Fibroblast of skin of left biceps (primary cell): ENCODE measurements around the gene ANKRD44.

ENCODE experiments used
- DNase-seq, 2 experiments: peaks; one replicate each; pipeline ENCODE4 v3.0.0-alpha.2; 2013; ENCODE audit warnings: low read depth in 2 of 2

ANKRD44 gene

DNA sequence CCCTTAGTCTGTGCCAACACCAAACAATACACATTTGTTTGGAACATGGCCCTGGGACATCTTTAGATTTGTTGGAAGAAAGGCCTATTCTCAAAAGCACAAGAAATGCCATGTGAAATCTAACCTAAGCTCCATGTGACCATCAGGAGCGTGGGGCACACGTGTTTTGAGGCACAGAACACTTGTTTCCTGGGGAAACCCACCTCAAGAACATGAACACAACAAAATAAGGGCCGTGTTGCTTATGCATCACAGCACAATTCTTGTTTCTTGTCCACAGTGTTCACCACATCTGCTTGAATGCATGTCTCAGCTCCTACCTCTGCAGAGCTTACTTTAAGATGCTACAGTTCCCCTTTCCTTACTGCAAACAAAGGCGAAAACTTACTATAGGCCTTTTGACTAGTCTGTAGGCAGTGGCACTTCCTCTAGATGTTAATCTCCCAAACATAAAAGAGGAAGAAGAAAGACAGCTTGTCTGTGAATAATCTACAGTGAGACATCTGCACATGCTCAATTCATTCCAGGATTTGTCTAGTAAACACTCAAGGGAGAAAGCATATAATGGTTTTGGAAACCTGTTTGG is 165.0 kb downstream of the ANKRD44 start:
- DNase-seq, result no peak

- no peak for DNase-seq
These were observed 166.4 kb downstream of the ANKRD44 start for GRCh38 chr2:197144183-197144582.

DNA sequence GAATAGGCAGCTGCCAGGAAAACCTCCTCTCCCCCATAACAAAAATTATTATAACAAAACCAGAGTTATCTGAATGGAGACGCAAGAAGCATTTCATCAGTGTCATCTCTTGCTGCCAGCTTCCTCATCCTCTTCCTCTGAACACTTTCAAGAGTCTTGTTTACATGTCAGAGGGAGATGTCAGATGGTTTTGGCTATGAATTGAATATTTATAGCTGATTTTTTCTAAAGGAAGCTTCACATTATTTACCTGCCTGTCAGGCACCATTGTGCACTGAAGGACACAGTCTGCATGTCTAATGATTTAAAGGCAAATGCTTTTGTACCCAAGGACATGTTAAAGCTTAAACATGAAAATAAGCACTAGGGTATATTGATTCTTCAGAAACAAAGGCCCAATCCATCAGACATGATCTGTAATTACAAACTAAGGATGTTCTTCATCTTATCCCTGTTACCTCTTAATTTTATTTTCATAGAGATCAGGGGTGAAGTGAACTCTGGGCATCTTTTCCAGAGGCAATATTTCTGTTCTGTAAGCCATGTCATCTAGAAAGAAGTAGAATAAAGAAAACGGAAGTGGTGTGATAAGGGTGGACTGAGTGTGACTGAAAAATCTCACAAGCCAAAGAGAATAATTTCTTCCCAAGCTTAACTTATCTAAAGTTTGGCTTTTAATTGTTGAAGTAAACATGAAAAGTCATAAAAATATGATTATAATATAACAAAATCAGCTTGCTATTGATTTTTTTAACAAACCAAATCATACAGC is 168.7 kb downstream of the ANKRD44 start:
- DNase-seq, result no peak

GRCh38 chr2:197140045-197140444 is 170.5 kb downstream of the ANKRD44 start:
- no peak for DNase-seq

DNA sequence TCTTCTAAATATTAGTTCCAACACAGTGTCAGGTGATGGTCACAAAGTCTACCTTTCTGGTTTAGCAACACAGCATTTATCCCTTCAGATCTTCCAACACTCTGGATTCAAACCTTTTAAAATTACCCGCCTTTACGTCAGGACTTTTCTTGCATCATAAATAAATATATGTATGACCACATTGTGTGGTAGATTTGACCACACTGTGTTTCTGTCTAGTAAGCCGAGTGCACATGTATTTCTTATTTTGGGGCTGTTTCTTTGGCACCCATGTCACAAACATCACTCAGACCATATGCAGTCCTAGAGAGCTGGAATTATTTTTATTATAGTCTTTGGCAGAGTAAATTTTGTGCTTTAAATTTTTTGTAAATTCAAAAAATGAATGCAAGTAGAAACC is 172.1 kb downstream of the ANKRD44 start:
- no peak for DNase-seq

DNA sequence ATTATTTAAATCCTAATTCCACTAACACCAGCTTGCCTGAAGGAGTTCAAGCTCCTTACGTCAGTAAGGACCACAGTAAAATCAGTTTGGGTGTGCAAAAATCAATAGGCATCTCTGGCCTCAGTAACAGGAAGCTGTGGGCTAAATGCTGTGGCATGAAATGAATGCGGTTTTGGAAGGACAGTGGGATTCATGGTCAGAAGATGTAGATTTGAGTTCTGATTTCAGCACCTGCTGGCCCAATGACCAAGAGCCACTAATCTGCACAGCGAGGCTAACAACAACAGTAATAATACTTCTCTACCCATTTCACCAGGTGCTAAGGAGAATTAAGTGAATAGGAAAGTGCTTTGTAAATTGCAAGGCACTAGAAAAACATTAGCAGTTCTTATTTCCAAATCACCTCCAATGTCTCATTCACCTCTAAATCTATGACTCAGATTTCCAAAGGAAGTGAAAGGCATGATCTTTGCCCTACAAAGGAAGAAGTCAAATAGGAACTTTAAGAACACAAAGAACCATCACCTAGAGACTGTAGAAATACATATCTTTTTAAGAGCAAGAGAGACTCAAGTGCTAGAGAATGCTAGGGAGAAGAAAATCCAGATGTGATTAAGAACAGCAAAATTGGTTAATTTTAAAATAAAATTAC is 172.6 kb downstream of the ANKRD44 start:
- DNase-seq, result no peak

DNA sequence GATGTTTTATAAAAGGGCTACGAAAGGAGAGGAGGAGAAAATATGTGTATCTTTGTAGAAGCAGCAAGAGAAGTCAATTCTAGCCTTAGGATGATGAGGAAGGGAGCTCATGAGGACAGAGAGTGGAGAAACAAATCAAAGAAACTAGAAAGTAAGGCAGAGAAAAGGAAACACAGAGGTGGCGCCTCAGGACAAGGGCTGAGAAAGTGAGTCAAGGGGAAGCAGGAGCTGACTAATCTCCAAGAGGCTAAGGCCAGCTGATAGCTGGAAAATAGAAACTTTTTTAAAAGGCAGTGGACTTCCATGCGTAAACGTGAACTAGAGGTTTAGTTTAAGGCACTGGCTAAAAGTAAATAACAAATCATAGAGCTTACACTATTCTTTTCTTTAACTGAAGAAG is 173.3 kb downstream of the ANKRD44 start:
- no peak for DNase-seq

- no peak for DNase-seq
These were observed 174.1 kb downstream of the ANKRD44 start for GRCh38 chr2:197136452-197136851.

GRCh38 chr2:197135806-197136205 is 174.8 kb downstream of the ANKRD44 start:
- no peak for DNase-seq

GRCh38 chr2:197134206-197134605 is 176.4 kb downstream of the ANKRD44 start:
- DNase-seq, result no peak

DNA sequence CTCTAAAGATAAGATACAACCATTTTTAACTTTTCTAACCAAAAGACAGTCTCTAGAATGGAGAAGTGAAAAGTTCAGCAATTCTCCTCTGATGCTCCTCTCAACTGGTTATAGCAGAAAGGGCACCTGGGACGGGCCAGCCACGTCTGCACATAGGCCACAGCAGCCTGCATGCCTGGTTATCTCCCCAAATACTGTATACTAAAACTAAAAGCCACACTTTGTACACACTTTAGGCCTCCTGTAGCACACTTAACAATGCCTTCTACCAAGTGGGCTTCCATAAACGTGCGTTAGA is 179.1 kb downstream of the ANKRD44 start:
- DNase-seq, result no peak

GRCh38 chr2:197130318-197130717 is 180.3 kb downstream of the ANKRD44 start:
- DNase-seq, result no peak

DNA sequence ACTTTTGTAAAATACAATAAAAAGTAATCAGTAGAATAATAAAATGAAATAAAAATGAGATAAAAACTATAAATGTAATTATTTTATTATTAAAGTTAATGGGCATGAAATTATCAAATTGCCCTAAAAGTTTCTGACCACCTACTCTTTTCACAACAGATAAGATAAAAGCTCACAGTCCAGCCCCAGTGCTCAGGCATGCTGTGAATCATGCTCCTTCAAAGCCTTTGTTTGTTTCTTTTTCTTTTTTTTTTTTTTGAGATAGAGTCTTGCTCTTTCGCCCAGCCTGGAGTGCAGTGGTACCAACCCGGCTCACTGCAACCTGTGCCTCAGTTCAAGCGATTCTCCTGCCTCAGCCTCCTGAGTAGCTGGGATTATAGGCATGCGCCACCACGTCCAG is 181.7 kb downstream of the ANKRD44 start:
- no peak for DNase-seq

DNA sequence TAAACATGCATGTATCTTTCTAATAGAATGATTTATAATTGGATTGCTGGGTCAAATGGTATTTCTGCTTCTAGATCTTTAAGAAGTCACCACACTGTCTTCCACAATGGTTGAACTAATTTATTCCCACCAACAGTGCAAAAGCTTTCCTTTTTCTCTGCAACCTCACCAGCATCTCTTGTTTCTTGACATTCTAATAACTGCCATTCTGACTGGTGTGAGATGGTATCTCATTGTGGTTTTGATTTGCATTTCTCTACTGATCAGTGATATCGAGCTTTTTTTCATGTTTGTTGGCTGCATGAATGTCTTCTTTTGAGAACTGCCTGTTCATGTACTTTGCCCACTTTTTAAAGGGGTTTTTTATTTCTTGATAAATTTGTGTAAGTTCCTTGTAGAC is 182.5 kb downstream of the ANKRD44 start:
- DNase-seq, result no peak

DNA sequence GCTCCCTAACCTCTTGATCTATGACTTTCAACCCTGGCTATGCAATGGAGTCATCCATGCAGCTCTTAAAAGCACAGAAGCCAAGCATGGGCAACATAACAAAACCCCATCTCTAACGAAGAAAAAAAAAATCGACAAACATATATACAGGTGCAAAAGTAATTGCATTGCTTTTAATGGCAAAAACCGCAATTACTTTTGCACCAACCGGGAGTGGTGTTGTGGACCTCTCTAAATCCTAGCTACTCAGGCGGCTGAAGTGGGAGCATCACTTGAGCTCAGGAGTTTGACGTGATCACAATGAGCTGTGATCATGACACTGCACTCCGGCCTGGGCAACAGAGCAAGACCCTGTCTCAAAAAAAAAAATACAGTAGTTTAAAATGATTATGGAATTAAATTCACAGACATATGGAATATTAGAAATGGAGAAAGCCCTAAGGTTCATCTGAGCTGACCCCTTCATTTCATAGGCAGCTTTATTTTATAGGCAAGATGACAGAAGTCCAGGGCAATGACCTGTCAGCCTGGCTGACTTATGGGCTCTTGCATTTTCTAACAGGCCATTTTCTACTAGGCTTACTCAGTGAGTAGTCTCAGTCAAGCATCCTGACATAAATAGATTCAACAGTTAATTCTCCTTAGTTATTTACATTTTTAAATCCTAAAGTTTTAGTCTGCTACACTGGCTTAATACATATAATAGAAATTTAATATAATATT is 183.8 kb downstream of the ANKRD44 start:
- DNase-seq, result no peak

GRCh38 chr2:197124639-197125390 is 185.8 kb downstream of the ANKRD44 start:
- no peak for DNase-seq

- no peak for DNase-seq
These were observed 187.8 kb downstream of the ANKRD44 start for GRCh38 chr2:197122821-197123220.

GRCh38 chr2:197121756-197122385 is 188.7 kb downstream of the ANKRD44 start:
- DNase-seq, result no peak

DNA sequence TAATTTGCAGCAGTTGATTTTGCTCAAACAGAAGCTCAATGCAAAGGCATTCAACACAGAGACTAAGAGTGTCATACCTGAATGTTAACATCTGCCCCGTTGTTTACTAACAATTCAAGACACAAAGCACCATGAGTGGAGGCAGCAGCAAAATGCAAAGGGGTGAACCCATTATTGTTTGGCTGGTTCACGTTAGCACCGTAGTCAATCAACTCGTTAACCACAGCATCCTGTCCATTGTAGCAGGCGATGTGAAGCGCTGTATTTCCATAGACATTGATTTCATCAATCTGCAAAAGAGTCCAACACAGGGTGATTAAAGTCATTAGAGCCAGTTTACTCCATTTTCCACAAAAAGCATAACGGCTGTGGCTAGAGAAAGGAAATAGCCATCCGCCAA is 189.3 kb downstream of the ANKRD44 start:
- DNase-seq, result no peak

DNA sequence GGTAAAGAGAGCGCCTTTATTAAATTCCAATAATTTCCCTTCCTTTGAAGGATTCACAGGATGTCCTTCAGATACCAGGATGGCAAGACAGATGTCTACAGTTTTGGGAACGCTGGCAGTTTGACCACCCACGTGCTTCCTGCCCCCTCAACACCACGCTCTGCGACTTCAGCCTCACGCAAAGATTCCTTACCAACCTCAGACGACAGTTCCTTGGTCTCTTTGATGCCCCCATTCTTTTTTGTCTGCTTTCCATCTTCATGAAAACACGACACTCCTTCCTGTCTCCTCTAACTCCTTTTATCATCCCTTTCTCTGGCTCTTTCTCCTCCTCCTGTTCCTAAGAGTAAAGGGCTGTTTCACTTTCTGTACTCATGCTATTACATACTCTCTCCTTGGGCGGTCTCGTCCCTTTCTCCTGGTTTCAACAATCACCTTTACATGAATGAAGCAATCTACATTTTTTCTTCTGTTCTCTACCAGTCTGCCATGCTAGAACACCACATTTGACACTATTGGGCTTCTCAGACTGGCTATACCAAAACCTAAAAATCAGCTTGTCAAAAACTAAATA is 194.2 kb downstream of the ANKRD44 start:
- DNase-seq, result no peak

- DNase-seq, result no peak
These were observed 195.3 kb downstream of the ANKRD44 start for GRCh38 chr2:197115325-197115724.
